ENCODE measurements around the gene NPHP4. TPM values are rescaled to one million over a fixed set of nuclear protein-coding genes. Genes with fewer than 3 reads are reported as not detected.

Gene NPHP4
- total RNA-seq, 4 donors from 2014 or later = 6.7 to 19.9 (median 10.5) TPM

- no peaks in the 10 kb centered on the region for H3K36me3 ChIP-seq
- in situ Hi-C loops (cut with MboI; ENCODE audit: low pct_ligation_motif_present in 1 of 4, low pct_unique_long_range_greater_than_20kb in 1 of 4, low sequenced_read_pairs in 3 of 4) (no loop called here), intact Hi-C loops (cut with DNase I; ENCODE audit: low total_unique reads) (no loop called here)
- H3K4me3 ChIP-seq = no peak overlapping the region
- TF ChIP-seq POLR2AphosphoS5 (IDR thresholded peaks at IDR 0.05) (no peak), CTCF (IDR thresholded peaks at IDR 0.05) (no peak), POLR2A (IDR thresholded peaks at IDR 0.05) (no peak), EP300 (IDR thresholded peaks at IDR 0.05; ENCODE audit: low read depth) (no peak)
- DNase-seq = no peak
- H3K4me1 ChIP-seq = no peaks in the 10 kb centered on the region
- no peaks in the 10 kb centered on the region for H3K9me3 ChIP-seq
- no peak overlapping the region for H3K27ac ChIP-seq
- WGBS, 2 donors (ENCODE audit: low coverage in 1 of 2) = 70 to 90% methylated on average over 2 to 14 of the region's 14 CpGs
- no peaks in the 10 kb centered on the region for H3K27me3 ChIP-seq
Measured at GRCh38 chr1:5917591-5918274, 74.5 kb downstream of the NPHP4 start.

- no peaks in the 10 kb centered on the region for H3K27me3 ChIP-seq
- H3K27ac ChIP-seq = no peak overlapping the region
- 90 to 96% methylated on average over 2 to 3 of the region's 3 CpGs for WGBS, 2 donors (ENCODE audit: low coverage in 1 of 2)
- no peak for DNase-seq
- intact Hi-C loops (cut with DNase I; ENCODE audit: low total_unique reads) = no loop called here
- no peaks in the 10 kb centered on the region for H3K9me3 ChIP-seq
- TF ChIP-seq POLR2A (IDR thresholded peaks at IDR 0.05) = no peak
- no peak for TF ChIP-seq EP300 (IDR thresholded peaks at IDR 0.05; ENCODE audit: low read depth)
- TF ChIP-seq CTCF (IDR thresholded peaks at IDR 0.05) = no peak
- H3K4me1 ChIP-seq = no peaks in the 10 kb centered on the region
- no peak overlapping the region for H3K4me3 ChIP-seq
- no peaks in the 10 kb centered on the region for H3K36me3 ChIP-seq
- in situ Hi-C loops (cut with MboI; ENCODE audit: low pct_ligation_motif_present in 1 of 4, low pct_unique_long_range_greater_than_20kb in 1 of 4, low sequenced_read_pairs in 3 of 4) = no loop called here
Measured at GRCh38 chr1:5917281-5917590, 75.0 kb downstream of the NPHP4 start.

- no peaks in the 10 kb centered on the region for H3K9me3 ChIP-seq
- in situ Hi-C loops (cut with MboI; ENCODE audit: low pct_ligation_motif_present in 1 of 4, low pct_unique_long_range_greater_than_20kb in 1 of 4, low sequenced_read_pairs in 3 of 4) (no loop called here), intact Hi-C loops (cut with DNase I; ENCODE audit: low total_unique reads) (no loop called here)
- WGBS, 2 donors (ENCODE audit: low coverage in 1 of 2) = 88 to 91% methylated on average over 4 to 10 of the region's 10 CpGs
- H3K4me1 ChIP-seq = no peaks in the 10 kb centered on the region
- H3K36me3 ChIP-seq = no peaks in the 10 kb centered on the region
- TF ChIP-seq POLR2A (IDR thresholded peaks at IDR 0.05) = no peak
- no peak for TF ChIP-seq EP300 (IDR thresholded peaks at IDR 0.05; ENCODE audit: low read depth)
- TF ChIP-seq CTCF (IDR thresholded peaks at IDR 0.05) = no peak
- no peak for TF ChIP-seq POLR2AphosphoS5 (IDR thresholded peaks at IDR 0.05)
- no peak for DNase-seq
- H3K27me3 ChIP-seq = no peaks in the 10 kb centered on the region
- H3K27ac ChIP-seq = no peak overlapping the region
- no peak overlapping the region for H3K4me3 ChIP-seq
Measured at GRCh38 chr1:5916572-5917280, 75.5 kb downstream of the NPHP4 start.

GRCh38 chr1:5915587-5916571, 76.3 kb downstream of the NPHP4 start:
- in situ Hi-C loops (cut with MboI; ENCODE audit: low pct_ligation_motif_present in 1 of 4, low pct_unique_long_range_greater_than_20kb in 1 of 4, low sequenced_read_pairs in 3 of 4) (no loop called here), intact Hi-C loops (cut with DNase I; ENCODE audit: low total_unique reads) (no loop called here)
- H3K36me3 ChIP-seq = no peaks in the 10 kb centered on the region
- no peak for DNase-seq
- H3K4me3 ChIP-seq = no peak overlapping the region
- 51 to 58% methylated on average over 8 to 11 of the region's 11 CpGs for WGBS, 2 donors (ENCODE audit: low coverage in 1 of 2)
- no peaks in the 10 kb centered on the region for H3K4me1 ChIP-seq
- TF ChIP-seq POLR2A (IDR thresholded peaks at IDR 0.05) (no peak), CTCF (IDR thresholded peaks at IDR 0.05) (peak; percentile 50 to 64 (median 54))
- H3K27me3 ChIP-seq = no peaks in the 10 kb centered on the region
- no peak overlapping the region for H3K27ac ChIP-seq
- H3K9me3 ChIP-seq = no peaks in the 10 kb centered on the region

Measured in transverse colon (tissue), 4 donors.